NCI-H748 treated with DMSO at 0.1 percent for 48 hours (cell line): Measurements from ENCODE around the gene MBTD1.
"Not testable (repeated sequence)": the region's sequence is repeated elsewhere in the genome, so short reads cannot be mapped to it uniquely, and the experiment has no call there.

Source experiments
- DNase-seq: peaks from one replicate; lab custom pipeline; 2025; lab: John Stamatoyannopoulos, UW

The MBTD1 gene

GRCh38 chr17:51189162-51189561, 70.7 kb downstream of the MBTD1 start:
- DNase-seq, result no peak

- no peak for DNase-seq
Observed at GRCh38 chr17:51188271-51188833, 71.5 kb downstream of the MBTD1 start.

GRCh38 chr17:51185763-51186332, 74.0 kb downstream of the MBTD1 start:
- no peak for DNase-seq

DNA sequence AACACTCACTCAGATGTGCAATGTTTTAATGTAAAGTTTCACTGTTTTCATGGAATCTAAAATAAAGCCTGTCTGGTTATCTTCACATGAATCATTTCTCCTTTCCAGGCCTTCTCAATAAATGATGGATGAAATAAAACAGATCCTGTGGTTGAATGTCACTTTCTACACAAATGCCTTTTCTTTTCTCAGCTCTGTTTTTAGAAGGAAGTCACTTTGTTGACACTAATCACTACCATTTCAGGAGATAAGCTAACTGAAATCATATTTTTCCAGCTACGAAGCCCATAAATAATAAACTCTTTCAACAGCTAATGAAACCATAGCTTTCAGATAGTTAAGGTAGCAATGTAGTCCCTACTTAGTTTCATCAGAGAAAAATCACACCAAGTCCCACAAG, 75.7 kb downstream of the MBTD1 start:
- no peak for DNase-seq

DNA sequence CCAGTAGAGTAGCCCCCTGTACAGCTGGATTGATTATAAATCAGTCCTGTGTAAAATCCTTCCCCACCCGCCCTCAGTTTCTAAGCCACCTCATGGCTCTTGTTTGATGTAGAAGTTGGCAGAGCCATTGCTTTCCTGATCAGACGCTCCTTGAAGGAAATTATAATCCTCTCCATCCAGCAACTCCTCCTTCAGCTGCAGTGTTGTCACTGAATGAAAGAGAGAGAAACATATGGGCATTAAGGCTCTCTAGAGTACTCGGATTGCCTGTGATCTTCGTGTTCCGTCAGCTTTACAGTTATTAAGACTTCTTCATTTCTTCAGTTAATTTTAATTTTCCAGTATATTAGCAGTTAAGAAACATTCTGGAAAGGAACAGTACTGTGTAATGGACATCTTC, 79.4 kb downstream of the MBTD1 start:
- no peak for DNase-seq

- not testable (repeated sequence) for DNase-seq
Observed at GRCh38 chr17:51172030-51172429, 87.8 kb downstream of the MBTD1 start.

GRCh38 chr17:51170736-51171135, 89.1 kb downstream of the MBTD1 start:
- DNase-seq, result no peak

DNA sequence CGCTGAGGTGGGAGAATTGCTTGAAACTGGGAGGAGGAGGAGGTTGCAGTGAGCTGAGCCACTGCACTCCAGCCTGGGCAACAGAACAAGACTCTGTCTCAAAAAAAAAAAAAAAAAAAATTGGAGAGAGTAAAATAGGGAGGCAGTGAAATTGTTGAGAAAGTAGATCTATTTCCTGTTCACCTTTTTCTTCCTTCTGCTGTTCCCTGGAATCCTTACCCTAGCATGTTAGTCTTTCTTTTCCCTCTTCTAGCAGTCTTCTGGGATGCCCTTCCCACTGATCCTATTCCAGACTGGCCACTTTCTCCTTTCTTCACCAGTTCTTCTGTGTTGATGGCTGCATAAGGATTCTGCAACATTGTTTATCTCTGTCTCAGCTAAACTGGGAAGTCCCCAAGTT, 90.5 kb downstream of the MBTD1 start:
- no peak for DNase-seq

GRCh38 chr17:51166987-51167931, 92.6 kb downstream of the MBTD1 start:
- peak; percentile 27 for DNase-seq

DNA sequence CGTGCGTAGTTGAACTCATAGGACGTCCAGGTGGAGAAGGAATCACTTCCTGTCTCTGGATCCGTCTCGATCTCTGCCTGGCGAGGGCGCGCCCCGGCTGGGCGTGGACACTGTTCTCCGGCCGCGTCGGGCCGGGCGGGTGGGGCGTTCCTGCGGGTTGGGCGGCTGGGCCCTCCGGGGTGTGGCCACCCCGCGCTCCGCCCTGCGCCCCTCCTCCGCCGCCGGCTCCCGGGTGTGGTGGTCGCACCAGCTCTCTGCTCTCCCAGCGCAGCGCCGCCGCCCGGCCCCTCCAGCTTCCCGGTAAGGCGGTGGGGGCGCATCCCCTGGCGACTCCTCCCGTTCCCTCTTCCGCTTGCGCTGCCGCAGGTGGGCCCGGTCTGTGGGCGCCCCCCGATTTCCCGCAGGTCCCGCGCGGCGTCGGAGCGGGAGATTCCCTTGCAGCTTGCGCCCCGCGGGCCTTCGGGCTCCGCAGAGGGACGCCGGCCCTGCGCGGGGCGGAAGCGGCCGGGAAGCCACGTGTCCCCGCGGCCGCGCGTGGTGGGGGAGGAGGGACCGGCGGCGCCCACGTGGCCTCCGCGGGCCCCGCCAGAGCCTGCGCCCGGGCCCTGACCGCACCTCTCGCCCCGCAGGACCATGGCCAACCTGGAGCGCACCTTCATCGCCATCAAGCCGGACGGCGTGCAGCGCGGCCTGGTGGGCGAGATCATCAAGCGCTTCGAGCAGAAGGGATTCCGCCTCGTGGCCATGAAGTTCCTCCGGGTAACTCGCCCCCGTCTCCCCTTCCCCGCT, 93.5 kb downstream of the MBTD1 start, which contains the start of gene NME2:
Gene NME2 (plus strand): TSS at position 214 of the 789 bp plus-strand sequence. CDS start 420 bp downstream, at position 634.
- DNase-seq, result peak; percentile 82

DNA sequence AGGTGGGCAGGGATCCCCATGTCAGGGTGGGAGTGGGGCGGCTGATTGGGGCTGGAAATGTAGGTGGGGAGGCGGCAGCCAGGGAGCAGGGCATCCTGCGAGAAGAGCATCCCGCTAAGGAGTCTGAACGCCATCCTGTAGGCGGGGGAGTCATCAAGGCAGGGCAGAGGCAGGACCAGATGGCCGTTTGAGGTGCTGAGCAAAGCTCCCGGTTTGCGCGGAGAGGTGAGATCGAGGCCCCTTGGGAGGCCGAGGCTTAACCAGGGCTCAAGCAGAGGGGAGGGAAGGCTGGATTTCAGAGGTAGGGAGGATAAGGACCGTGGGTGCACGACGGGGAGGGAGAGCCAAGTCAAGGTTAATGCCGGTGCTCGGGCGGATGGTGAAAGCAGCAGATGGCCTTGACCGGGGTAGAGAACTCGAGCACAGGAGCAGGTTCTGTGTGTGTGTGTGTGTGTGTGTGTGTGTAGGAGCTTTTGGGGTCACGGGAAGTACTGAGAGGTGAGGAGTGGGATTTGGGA, 94.1 kb downstream of the MBTD1 start:
- no peak for DNase-seq

DNA sequence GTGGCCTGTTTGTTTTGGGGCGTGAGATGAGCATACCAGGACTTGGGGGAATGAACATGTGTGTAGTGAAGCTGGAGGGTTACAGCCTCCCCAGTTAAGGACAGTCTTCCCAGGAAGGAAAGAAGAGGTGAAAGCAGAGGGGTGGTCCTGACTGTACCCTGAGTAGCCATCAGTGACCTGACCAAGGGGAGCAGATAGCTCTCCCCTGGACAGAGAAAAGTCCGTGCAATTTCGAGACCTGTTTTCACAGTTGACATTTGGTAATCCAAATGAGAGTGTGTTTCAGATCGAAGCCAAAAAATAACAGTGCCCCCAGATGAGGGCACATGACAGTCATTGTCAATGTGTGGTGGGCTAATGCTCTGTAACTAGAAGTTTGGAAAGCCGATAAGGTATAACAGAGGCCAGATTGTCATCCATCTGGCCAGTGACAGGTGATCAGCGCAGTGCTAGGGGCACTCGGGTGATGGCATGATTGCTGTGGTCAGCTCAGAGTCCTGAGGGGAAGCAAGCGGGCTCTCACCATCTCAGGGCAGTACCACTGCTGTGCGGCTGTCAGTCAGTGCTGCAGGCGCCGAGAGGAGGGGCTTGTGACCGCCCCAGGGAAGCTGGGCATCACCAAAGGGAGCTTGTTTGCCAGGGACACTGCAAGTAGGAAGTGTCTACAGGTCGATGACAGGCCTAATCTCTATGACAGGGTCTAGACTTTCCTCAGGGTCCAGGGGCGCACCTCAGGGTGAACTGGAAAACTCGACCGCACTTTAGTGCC, 94.8 kb downstream of the MBTD1 start:
- DNase-seq, result peak; percentile 15

- DNase-seq, result no peak
Observed at GRCh38 chr17:51161541-51161940, 98.3 kb downstream of the MBTD1 start.

DNA sequence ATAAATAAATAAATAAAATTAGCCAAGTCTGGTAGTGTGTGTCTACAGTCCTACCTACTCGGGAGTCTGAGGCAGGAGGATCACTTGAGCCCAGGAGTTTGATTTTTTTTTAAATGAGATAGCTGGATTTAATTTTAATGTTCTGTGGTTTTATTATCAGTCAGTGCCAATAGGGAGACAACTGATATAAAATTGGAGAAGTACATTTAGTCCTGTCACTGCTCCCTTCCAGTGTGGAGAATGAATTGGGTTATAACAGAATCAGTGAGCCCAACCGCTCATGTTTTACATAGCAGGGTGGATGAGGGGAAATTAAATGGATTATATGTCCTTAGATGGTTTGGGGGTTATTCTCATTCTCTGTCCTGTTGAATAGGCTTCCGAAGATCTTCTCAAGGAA, 100.2 kb downstream of the MBTD1 start:
- DNase-seq, result no peak

DNA sequence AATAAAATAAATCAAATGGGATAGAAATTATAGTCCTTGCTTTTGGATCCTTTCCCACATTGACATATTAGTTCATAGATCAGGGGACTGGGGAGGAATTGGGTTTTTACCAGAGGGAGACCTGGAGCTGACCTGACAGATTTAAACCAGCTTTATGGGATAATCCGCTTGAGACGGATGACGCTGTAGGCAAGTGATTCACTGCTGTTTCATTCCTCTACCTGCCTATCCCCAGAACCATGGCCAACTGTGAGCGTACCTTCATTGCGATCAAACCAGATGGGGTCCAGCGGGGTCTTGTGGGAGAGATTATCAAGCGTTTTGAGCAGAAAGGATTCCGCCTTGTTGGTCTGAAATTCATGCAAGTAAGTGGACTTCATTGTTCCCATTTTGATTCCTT, 104.4 kb downstream of the MBTD1 start:
- no peak for DNase-seq

- no peak for DNase-seq
Observed at GRCh38 chr17:51154176-51154575, 105.7 kb downstream of the MBTD1 start.

- peak; percentile 98 for DNase-seq
Observed at GRCh38 chr17:51153210-51154072, 106.4 kb downstream of the MBTD1 start, which contains the start of gene NME1. Gene NME1, plus strand, starts transcription at chr17:51153559. Its CDS starts 2,096 bp downstream, at chr17:51155655.

- peak; percentile 52 for DNase-seq
Observed at GRCh38 chr17:51152766-51153209, 107.1 kb downstream of the MBTD1 start.

DNA sequence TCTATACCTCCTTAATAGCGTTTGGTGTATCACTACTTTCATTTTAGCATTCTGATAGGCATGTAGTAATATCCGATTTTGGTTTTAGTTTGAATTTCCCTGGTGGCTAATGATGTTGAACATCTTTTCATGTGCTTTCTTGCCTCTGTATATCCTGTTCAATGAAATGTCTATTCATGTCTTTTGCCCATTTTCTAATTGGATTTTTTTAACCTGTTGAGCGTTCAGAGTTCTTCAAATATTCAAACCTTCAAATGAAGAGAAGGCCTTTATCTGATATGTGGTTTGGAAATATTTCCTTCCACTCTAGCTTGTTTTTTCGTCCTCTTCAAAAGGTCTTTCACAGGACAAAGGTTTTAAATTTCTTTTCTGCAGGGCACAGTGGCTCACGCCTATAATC, 108.9 kb downstream of the MBTD1 start:
- no peak for DNase-seq

- DNase-seq, result no peak
Observed at GRCh38 chr17:51149163-51149562, 110.7 kb downstream of the MBTD1 start.
